Measurements from ENCODE around the gene ZNF630. TPM values are rescaled to one million over a fixed set of nuclear protein-coding genes. Genes with fewer than 3 reads are reported as not detected.
"Not testable (repeated sequence)": the region's sequence is repeated elsewhere in the genome, so short reads cannot be mapped to it uniquely, and the experiment has no call there.

Gene ZNF630
- 2.9 TPM for total RNA-seq
- long read RNA-seq, transcript ZNF630-206 (5 exons, 2,829 nt), result major isoform, 10 of 13 reads
- long read RNA-seq, partial matches to known transcripts, result 0 of 13 reads
- long read RNA-seq, other reads (novel, unspliced or antisense), result 1 of 13 reads

GRCh38 chrX:48071064-48071985, at the start of gene ZNF630:
Gene ZNF630 (minus strand): TSS chrX:48071640. CDS start chrX:48066886, 4,754 bp downstream.
- intact Hi-C loops (cut with DNase I), result no loop called here
- peak; percentile 93 for DNase-seq (ENCODE audit: low spot score)

DNA sequence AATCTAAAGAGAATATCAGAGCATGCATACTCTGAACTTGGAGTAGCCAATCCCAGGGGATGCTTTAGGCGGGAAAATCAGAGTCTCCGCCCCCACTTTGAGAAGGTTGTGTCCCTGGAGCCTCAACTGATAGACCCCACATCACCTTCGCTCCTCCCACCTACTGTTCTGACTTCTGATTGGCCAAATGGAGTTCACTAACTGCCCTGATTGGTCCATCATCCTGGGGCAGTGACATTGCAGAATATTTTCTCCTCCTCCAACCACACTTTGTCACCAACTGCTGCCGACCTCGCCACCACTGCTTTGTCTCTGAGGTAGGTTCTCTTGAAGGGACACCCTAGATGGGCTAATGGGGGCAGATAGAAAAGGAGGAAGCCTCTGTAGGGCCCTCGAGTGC, 36.3 kb upstream of the ZNF630 start:
- no peak for DNase-seq (ENCODE audit: low spot score)

GRCh38 chrX:48102874-48103374, 31.5 kb upstream of the ZNF630 start:
- intact Hi-C loops (cut with DNase I), result no loop called here
- no peak for DNase-seq (ENCODE audit: low spot score)

More for the DNA sequence above, 36.3 kb upstream of the ZNF630 start:
- intact Hi-C loops (cut with DNase I), result no loop called here

DNA sequence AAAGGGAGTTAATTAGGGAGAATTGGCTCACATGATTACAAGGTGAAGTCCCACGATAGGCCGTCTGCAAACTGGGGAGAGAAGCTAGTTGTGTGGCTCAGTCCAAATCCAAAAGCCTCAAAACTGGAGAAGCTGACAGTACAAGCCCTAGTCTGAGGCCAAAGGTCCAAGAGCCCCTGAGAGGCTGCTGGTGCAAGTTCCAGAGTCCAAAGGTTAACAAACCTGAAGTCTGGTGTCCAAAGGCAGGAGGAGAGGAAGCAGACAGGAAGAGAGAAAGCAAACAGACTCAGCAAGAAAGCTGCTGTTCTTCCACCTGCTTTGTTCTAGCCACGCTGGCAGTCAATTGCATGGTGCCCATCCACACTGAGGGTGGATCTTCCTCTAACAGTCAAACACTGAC, 30.0 kb upstream of the ZNF630 start:
- intact Hi-C loops (cut with DNase I), result no loop called here
- DNase-seq (ENCODE audit: low spot score), result no peak

GRCh38 chrX:48092558-48092957, 21.1 kb upstream of the ZNF630 start:
- DNase-seq (ENCODE audit: low spot score); intact Hi-C loops (cut with DNase I): not testable (repeated sequence)

GRCh38 chrX:48090123-48090522, 18.7 kb upstream of the ZNF630 start:
- no peak for DNase-seq (ENCODE audit: low spot score)
- intact Hi-C loops (cut with DNase I), result no loop called here

- no peak for DNase-seq (ENCODE audit: low spot score)
- intact Hi-C loops (cut with DNase I), result loop anchor here (10.0 kb wide), 1 partner anchor 389 kb away; the partner anchor contains the start of genes FTSJ1 and SLC38A5
Measured at GRCh38 chrX:48086082-48086481, 14.6 kb upstream of the ZNF630 start.

- no peak for DNase-seq (ENCODE audit: low spot score)
- intact Hi-C loops (cut with DNase I), result loop anchor here (10.0 kb wide), 1 partner anchor 391 kb away; the partner anchor contains the start of genes FTSJ1 and SLC38A5
Measured at GRCh38 chrX:48083706-48084105, 12.3 kb upstream of the ZNF630 start.

DNA sequence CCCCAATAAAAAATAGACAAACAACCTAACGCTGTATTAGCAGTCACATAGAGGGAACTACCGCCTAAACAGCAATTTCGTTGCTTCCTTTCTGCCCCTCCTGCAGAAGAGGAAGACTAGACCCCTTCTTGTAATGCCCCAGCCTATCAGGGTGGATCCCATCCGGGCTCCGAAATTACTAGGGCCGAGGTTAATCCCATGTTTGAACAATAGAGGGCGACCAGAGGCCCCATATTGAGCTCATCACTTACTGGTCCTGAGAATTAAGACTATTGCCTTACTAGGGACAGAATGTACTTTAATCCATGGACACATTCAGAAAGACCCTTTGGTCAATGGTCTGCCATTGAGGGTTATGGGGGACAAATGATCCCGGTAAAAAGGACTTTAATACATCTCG, 11.8 kb upstream of the ZNF630 start:
- intact Hi-C loops (cut with DNase I), result loop anchor here (10.0 kb wide), 1 partner anchor 392 kb away; the partner anchor contains the start of genes FTSJ1 and SLC38A5
- no peak for DNase-seq (ENCODE audit: low spot score)

GRCh38 chrX:48076343-48076742, 4.9 kb upstream of the ZNF630 start:
- DNase-seq (ENCODE audit: low spot score), result no peak
- intact Hi-C loops (cut with DNase I), result no loop called here

- intact Hi-C loops (cut with DNase I), result no loop called here
Measured at GRCh38 chrX:48071986-48072605, 656 bp upstream of the ZNF630 start.

DNA sequence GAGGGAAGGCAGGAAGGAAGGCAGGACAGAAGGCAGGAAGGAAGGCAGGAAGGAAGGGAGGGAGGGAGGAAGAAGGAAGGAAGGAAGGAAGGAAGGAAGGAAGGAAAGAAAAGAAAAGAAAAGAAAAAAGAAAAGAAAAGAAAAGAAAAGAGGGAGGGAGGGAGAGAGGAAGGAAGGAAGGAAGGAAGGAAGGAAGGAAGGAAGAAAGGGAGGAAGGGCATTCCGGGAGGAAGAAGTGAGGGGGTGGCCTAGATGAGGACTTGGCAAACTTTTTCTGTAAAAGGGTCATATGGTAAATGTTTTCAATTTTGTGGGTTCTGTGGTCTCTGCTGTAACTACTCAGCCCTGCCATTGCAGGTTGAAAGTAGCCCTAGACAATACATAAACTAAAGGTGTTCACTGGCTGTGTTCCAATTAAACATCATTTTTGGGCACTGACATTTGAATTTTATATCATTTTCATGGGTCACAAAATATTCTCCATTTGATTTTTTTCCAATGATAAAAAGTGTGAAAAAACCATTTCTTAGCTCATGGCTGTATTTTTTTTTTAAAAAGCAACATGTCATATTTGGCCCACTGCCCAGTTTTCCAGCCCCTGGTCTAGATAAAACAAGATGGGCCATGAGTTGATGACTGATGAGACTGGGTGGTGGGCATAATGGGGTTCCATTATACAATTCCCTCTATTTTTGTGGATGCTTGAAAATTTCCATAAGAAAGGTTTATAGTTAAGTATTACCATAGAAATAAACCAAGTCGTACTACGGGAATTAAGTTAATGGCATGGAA, 3.1 kb downstream of the ZNF630 start:
- DNase-seq (ENCODE audit: low spot score), result no peak
- intact Hi-C loops (cut with DNase I), result no loop called here

More at GRCh38 chrX:48071986-48072605, 656 bp upstream of the ZNF630 start:
- no peak for DNase-seq (ENCODE audit: low spot score)

DNA sequence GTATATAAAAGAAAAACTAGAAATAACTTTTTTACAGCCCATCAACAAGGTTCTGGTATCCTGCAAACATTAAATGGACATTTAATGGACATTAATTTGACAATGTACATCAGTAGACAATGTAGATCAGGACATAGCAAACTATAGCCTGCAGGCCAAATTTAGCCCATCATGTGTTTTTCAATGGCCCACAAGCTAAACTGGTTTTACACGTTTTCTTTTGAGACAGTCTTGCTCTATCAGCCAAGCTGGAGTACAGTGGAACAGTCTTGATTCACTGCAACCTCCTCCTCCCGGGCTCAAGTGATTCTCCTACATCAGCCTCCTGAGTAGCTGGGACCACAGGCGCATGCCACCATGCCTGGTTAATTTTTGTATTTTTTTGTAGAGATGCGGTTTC, 7.2 kb downstream of the ZNF630 start:
- no peak for DNase-seq (ENCODE audit: low spot score)
- intact Hi-C loops (cut with DNase I), result no loop called here

GRCh38 chrX:48059296-48059639, 12.2 kb downstream of the ZNF630 start:
- DNase-seq (ENCODE audit: low spot score), result no peak
- intact Hi-C loops (cut with DNase I), result no loop called here

DNA sequence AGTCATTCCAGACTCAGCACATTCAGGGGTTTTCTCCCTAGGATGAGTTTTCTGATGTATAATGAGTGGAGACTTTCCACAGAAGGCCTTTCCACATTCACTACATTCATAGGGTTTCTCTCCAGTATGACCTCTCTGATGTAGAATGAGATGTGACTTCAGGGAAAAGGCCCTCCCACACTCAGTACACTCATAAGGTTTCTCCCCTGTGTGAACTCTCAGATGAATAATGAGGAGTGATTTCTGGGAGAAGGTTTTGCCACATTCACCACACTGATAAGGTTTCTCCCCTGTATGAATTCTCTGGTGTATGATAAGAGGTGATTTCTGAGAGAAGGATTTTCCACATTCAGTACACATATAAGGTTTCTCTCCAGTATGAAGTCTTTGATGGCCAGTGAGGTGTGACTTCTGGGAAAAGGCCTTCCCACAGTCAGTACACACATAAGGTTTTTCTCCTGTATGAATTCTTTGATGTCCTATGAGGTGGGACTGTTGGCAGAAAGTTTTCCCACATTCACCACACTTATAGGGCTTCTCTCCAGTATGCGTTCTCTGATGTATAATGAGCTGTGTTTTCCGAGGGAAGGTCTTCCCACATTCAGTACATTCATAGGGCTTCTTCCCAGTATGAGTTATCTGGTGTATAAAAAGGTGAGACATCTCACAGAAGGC, 12.7 kb downstream of the ZNF630 start:
- DNase-seq (ENCODE audit: low spot score), result no peak
- intact Hi-C loops (cut with DNase I), result no loop called here

GRCh38 chrX:48046846-48047245, 24.6 kb downstream of the ZNF630 start:
- intact Hi-C loops (cut with DNase I), result no loop called here

DNA sequence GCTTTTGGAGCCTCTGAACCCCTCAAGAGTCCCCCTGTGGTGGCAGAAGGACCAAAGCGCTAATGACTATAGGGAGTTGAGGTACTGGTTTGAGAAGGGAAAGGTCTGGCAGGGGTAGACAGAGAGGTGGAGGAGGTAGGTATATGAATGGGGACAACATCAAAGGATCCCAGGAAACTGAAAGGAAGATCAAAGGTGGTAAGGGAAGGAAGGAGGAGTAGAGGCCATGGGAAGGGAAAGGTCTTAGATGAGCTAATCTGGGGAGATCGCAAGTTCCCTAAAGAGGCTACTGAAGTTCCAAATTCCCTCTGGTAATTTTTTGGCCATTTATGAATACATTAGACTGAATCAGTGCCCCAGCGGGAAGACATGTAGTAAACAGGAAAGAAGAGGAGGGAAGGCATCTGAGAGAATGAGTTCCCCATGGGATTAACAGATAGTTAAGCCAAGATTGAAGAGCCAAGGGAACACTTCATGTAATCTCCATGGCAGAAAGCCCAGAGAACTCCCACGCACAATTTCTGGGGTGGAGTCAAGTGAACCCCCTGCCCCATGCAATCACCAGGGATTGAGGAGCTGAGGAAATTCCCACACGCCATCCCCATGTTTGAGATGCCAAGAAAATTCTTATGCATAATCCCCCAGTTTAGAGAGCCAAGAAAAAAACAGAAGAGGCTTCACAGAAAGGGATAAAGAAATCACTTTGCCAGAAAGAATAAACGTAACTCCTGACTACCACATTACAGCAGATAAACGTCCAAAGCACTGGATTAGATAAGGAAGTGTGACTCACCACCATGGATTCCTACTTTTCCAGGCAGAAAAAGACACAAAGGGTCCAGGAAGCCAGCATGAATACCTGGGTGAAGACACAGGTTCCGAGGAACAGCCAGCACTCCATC, 25.8 kb downstream of the ZNF630 start:
- intact Hi-C loops (cut with DNase I), result no loop called here
- no peak for DNase-seq (ENCODE audit: low spot score)

More at GRCh38 chrX:48046846-48047245, 24.6 kb downstream of the ZNF630 start:
- DNase-seq (ENCODE audit: low spot score), result no peak

DNA sequence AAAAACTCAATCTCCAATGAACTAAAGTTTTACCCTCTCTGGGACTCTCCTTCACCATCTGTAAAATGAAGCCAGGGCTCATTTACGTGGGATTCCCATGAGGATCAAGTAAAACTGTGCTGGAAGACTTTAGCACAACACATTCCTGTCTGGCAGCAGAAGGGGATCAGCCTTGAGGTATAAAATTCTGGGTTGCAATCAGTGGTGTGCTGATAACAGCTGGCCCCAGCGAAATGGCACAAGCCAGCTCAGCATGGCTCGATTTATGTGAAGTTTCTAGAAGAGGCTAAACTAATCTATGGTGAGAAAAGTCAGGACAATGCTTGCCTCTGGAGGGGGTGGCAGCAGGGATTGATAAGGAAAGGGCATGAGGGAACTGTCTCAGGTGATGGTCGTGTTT, 28.4 kb downstream of the ZNF630 start:
- no peak for DNase-seq (ENCODE audit: low spot score)
- intact Hi-C loops (cut with DNase I), result no loop called here

Measured in cardiac septum (tissue), 1 donor.